Mesothelial cell of epicardium (in vitro differentiated cells): Measurements from ENCODE around the gene ZBTB48. TPM values are rescaled to one million over a fixed set of nuclear protein-coding genes. Genes with fewer than 3 reads are reported as not detected.

Experiments used
- DNase-seq, 2 experiments: peaks; one replicate each; pipeline ENCODE4 v3.0.0; 2021; ENCODE audit warnings: low spot score in 2 of 2; ENCODE audit not compliant: unreplicated experiment in 2 of 2
- H3K27ac Mint-ChIP-seq: 2 replicates; pipeline ENCODE4 v1.8.0; 2021; ENCODE audit warnings: mixed read lengths
- H3K27me3 Mint-ChIP-seq: 2 replicates; pipeline ENCODE4 v1.8.0; 2021; ENCODE audit warnings: low read depth, mixed read lengths
- H3K36me3 Mint-ChIP-seq: 2 replicates; pipeline ENCODE4 v1.8.0; 2021; ENCODE audit warnings: mixed read lengths
- H3K4me1 Mint-ChIP-seq: 2 replicates; pipeline ENCODE4 v1.8.0; 2021; ENCODE audit warnings: mixed read lengths
- H3K4me3 Mint-ChIP-seq: 2 replicates; pipeline ENCODE4 v1.8.0; 2021; ENCODE audit warnings: mild to moderate bottlenecking, moderate library complexity, mixed read lengths
- H3K9me3 Mint-ChIP-seq: 2 replicates; pipeline ENCODE4 v1.8.0; 2021; ENCODE audit warnings: mixed read lengths
- CTCF ChIP-seq: fragments of 200-600 bp; sonication (generic); IDR thresholded peaks from one replicate; pipeline ENCODE4 v1.5.0; 2021; ENCODE audit warnings: antibody characterized with exemption; ENCODE audit not compliant: unreplicated experiment
- total RNA-seq: library from RNA; stranded (reverse); gene quantifications from 3 replicates; pipeline ENCODE4 v1.2.1, GENCODE V29; 2021

Gene ZBTB48
- total RNA-seq, 1 donor from 2014 or later: 33.6 TPM

GRCh38 chr1:6574025-6574620, 5.7 kb upstream of the ZBTB48 start:
- Mint-ChIP-seq H3K27me3 (peaks cover 35% of the 10 kb centered on the region), H3K4me3 (no peak overlapping the region), H3K27ac (no peak overlapping the region), H3K4me1 (no peaks in the 10 kb centered on the region), H3K36me3 (no peaks in the 10 kb centered on the region), H3K9me3 (no peaks in the 10 kb centered on the region)
- no peak for DNase-seq
- TF ChIP-seq CTCF: no peak

- no peaks in the 10 kb centered on the region for H3K9me3 Mint-ChIP-seq
- no peak for DNase-seq
- peaks cover 28% of the 10 kb centered on the region for H3K27me3 Mint-ChIP-seq
- H3K4me1 Mint-ChIP-seq: peaks cover 5% of the 10 kb centered on the region
- no peak for TF ChIP-seq CTCF
- no peak overlapping the region for H3K4me3 Mint-ChIP-seq
- no peak overlapping the region for H3K27ac Mint-ChIP-seq
- no peaks in the 10 kb centered on the region for H3K36me3 Mint-ChIP-seq
Measured at GRCh38 chr1:6574818-6575217, 5.0 kb upstream of the ZBTB48 start.

- Mint-ChIP-seq H3K27me3 (peaks cover under 1% of the 10 kb centered on the region), H3K4me1 (peaks cover 21% of the 10 kb centered on the region), H3K36me3 (no peaks in the 10 kb centered on the region), H3K9me3 (no peaks in the 10 kb centered on the region), H3K27ac (no peak overlapping the region), H3K4me3 (no peak overlapping the region)
- no peak for TF ChIP-seq CTCF
- no peak for DNase-seq
Measured at GRCh38 chr1:6577831-6578525, 1.8 kb upstream of the ZBTB48 start.

- peak overlapping the region; percentile 94 for H3K4me3 Mint-ChIP-seq
- H3K4me1 Mint-ChIP-seq: peaks cover 21% of the 10 kb centered on the region
- H3K27me3 Mint-ChIP-seq: no peaks in the 10 kb centered on the region
- H3K9me3 Mint-ChIP-seq: no peaks in the 10 kb centered on the region
- DNase-seq: no peak
- no peaks in the 10 kb centered on the region for H3K36me3 Mint-ChIP-seq
- no peak for TF ChIP-seq CTCF
- H3K27ac Mint-ChIP-seq: peak overlapping the region; percentile 97
Measured at GRCh38 chr1:6578624-6579373, 995 bp upstream of the ZBTB48 start.

- no peak for TF ChIP-seq CTCF
- Mint-ChIP-seq H3K9me3 (no peaks in the 10 kb centered on the region), H3K27me3 (no peaks in the 10 kb centered on the region), H3K27ac (peak overlapping the region; percentile 97), H3K4me3 (peak overlapping the region; percentile 94), H3K4me1 (peaks cover 21% of the 10 kb centered on the region), H3K36me3 (no peaks in the 10 kb centered on the region)
- DNase-seq: no peak
Measured at GRCh38 chr1:6580119-6580592, 362 bp downstream of the ZBTB48 start.
